ENCODE measurements around the gene PSMB9. TPM values are rescaled to one million over a fixed set of nuclear protein-coding genes. Genes with fewer than 3 reads are reported as not detected.

PSMB9 gene
- total and polyA plus RNA-seq, 9 of the 15 experiments (the other 6 are each of a cell fraction or from before 2014, with no cell fraction given): 1.1 to 3.7 (median 2.4) TPM

- no peak for TF ChIP-seq PATZ1 (CRISPR knock-in tag; IDR thresholded peaks at IDR 0.05; ENCODE audit: borderline replicate concordance)
- peak; percentile 55; the same call in 1 of the 2 replicates for TF ChIP-seq HNRNPL (IDR thresholded peaks at IDR 0.05; ENCODE audit: low read depth, low read length)
- no peak for TF ChIP-seq ARID3B (CRISPR knock-in tag; IDR thresholded peaks at IDR 0.05; ENCODE audit: borderline replicate concordance)
- TF ChIP-seq MLLT1 (IDR thresholded peaks at IDR 0.05): no peak
- TF ChIP-seq PCBP1 (IDR thresholded peaks at IDR 0.05; ENCODE audit: low read depth, low read length, poor library complexity, severe bottlenecking): peak; percentile 64
- no peak for TF ChIP-seq KDM4B (IDR thresholded peaks at IDR 0.05; ENCODE audit: borderline replicate concordance in 2 of 2, low read depth in 1 of 2)
- no peak for TF ChIP-seq MYC (IDR thresholded peaks at IDR 0.05; ENCODE audit: low read depth, low read length)
- 0 out of 2 replicates have a peak, but pooled peaks have one; percentile 51 for TF ChIP-seq MYC (CRISPR knock-in tag; IDR thresholded peaks at IDR 0.05; ENCODE audit: borderline replicate concordance, low read depth)
- TF ChIP-seq NRF1 (conservative IDR thresholded peaks at IDR 0.05 in 1 of 2, IDR thresholded peaks at IDR 0.05 in 1 of 2): no peak
- TF ChIP-seq ZNF589 (CRISPR knock-in tag; IDR thresholded peaks at IDR 0.05; ENCODE audit: low read depth): peak; percentile 60; the same call in 1 of the 2 replicates
- TF ChIP-seq PCBP2 (IDR thresholded peaks at IDR 0.05; ENCODE audit: low read depth, low read length, poor library complexity, severe bottlenecking): no peak
- peak; percentile 69 for TF ChIP-seq FOXP1 (CRISPR knock-in tag; IDR thresholded peaks at IDR 0.05)
These were observed 1.0 kb upstream of the PSMB9 start (continued) for GRCh38 chr6:32852844-32853540.

Data from K562 (cell line).